Measurements from ENCODE around the gene ST3GAL4. TPM values are rescaled to one million over a fixed set of nuclear protein-coding genes. Genes with fewer than 3 reads are reported as not detected.

The ST3GAL4 gene
- total RNA-seq, 6 experiments from 2014 or later: 7.0 to 25.6 (median 17.5) TPM

- Histone ChIP-seq H3K4me3 (peak overlapping the region; percentile 48 to 79 (median 55)), H3K27me3 (no peaks in the 10 kb centered on the region), H3K36me3 (peaks cover 0 to 9% (median 2%) of the 10 kb centered on the region in 4 donors), H3K27ac (peak overlapping the region; percentile 70 to 97 (median 90)), H3K4me1 (peaks cover 0 to 41% (median 11%) of the 10 kb centered on the region in 4 donors), H3K9me3 (no peaks in the 10 kb centered on the region)
- DNase-seq: peak in 1 of 3 donors; percentile 68
- intact Hi-C loops (cut with DNase I): no loop called here
- ATAC-seq: peak; percentile 11 to 41 (median 34)
- 50% methylated on average over 3 of the region's 12 CpGs for WGBS (ENCODE audit: insufficient coverage, low coverage, low lambda C conversion rate, missing lambda C conversion rate)
- TF ChIP-seq, protein P1, sequence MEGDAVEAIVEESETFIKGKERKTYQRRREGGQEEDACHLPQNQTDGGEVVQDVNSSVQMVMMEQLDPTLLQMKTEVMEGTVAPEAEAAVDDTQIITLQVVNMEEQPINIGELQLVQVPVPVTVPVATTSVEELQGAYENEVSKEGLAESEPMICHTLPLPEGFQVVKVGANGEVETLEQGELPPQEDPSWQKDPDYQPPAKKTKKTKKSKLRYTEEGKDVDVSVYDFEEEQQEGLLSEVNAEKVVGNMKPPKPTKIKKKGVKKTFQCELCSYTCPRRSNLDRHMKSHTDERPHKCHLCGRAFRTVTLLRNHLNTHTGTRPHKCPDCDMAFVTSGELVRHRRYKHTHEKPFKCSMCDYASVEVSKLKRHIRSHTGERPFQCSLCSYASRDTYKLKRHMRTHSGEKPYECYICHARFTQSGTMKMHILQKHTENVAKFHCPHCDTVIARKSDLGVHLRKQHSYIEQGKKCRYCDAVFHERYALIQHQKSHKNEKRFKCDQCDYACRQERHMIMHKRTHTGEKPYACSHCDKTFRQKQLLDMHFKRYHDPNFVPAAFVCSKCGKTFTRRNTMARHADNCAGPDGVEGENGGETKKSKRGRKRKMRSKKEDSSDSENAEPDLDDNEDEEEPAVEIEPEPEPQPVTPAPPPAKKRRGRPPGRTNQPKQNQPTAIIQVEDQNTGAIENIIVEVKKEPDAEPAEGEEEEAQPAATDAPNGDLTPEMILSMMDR (IDR thresholded peaks at IDR 0.05): no peak
- no peak for TF ChIP-seq POLR2A (IDR thresholded peaks at IDR 0.05)
Observed at GRCh38 chr11:126328444-126328843, 27.0 kb upstream of the ST3GAL4 start.

DNA sequence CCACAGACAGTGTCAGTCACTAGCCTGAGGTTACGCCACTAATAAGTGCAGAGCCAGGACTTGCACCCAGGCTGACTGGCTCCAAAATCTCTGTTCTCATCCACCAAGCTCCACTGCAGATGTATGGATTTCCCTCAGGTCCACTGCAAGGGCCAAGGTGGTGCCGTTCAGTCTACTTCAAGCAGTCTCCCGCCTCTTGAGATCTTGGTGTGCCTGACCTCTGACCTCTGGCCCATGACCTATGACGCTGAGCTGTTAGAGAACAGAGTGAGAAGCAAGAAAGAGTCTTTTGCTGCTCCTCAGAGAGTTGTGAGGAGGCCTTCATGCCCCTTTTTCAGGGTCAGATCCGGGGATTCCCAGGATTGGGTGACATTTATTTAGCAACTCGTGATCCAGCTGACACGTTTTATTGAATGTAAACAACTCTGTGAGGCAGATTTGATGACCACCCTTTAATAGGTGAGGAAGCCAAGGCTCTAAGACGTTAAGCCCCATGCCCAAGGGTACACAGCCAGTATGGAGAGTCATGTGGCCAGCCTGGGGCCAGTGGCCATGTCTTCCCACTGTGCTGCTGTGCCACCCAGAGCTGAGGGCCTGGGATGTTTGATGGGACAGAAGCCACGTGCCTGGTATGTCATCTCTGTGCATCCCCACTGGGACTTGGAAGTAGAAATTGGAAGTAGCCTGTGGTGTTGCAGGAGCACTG lies 26.4 kb upstream of the ST3GAL4 start:
- Histone ChIP-seq H3K27me3 (no peaks in the 10 kb centered on the region), H3K27ac (peak overlapping the region; percentile 70 to 97 (median 90)), H3K4me3 (peak overlapping the region; percentile 48 to 79 (median 55)), H3K4me1 (peaks cover 0 to 47% (median 12%) of the 10 kb centered on the region in 4 donors), H3K36me3 (peaks cover 0 to 9% (median 2%) of the 10 kb centered on the region in 4 donors), H3K9me3 (no peaks in the 10 kb centered on the region)
- ATAC-seq (peak in 2 of 4 donors; percentile 0 to 6), DNase-seq (peak in 1 of 3 donors; percentile 56)
- intact Hi-C loops (cut with DNase I): no loop called here
- TF ChIP-seq, protein P1 (IDR thresholded peaks at IDR 0.05): no peak
- no peak for TF ChIP-seq POLR2A (IDR thresholded peaks at IDR 0.05)
- WGBS (ENCODE audit: insufficient coverage, low coverage, low lambda C conversion rate, missing lambda C conversion rate): 27% methylated on average over 3 of the region's 9 CpGs

DNA sequence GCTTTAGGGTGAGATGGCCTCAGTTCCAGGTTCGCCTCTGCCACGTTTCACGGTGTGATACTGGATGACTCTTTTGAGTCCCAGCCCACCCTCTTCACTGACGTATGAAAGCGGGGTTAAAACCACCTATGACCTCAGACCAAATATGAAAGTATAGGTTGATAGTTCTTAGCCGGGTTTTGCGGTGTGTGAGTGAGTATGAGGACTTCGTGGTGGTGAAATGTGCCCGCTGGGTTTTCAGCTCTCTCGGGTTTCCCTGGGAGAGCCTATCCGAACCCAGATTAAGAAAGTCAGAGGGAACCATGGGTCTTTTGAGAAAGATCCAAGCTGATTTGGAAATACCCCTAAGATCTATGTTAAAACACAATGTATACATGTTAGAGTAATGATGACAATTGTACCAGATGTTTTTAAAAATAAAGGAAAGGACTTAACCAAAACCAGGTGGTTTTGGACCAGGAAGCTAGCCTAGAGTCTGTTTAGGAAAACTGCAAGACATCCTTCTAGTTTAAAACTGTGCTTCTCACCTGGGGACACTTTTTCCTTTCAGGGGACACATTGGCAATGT lies 25.8 kb upstream of the ST3GAL4 start:
- Histone ChIP-seq H3K4me1 (peaks cover 0 to 53% (median 15%) of the 10 kb centered on the region in 4 donors), H3K4me3 (no peak overlapping the region), H3K27me3 (no peaks in the 10 kb centered on the region), H3K27ac (no peak overlapping the region), H3K9me3 (no peaks in the 10 kb centered on the region), H3K36me3 (peaks cover 0 to 9% (median 2%) of the 10 kb centered on the region in 4 donors)
- WGBS (ENCODE audit: insufficient coverage, low coverage, low lambda C conversion rate, missing lambda C conversion rate): 30% methylated on average over 2 of the region's 11 CpGs
- no peak for DNase-seq
- intact Hi-C loops (cut with DNase I): loop anchor here in 1 of 2 donors (10.0 kb wide), 1 partner anchor 65 kb away; no protein-coding TSS in a partner anchor
- TF ChIP-seq, protein P1 (IDR thresholded peaks at IDR 0.05): no peak
- TF ChIP-seq POLR2A (IDR thresholded peaks at IDR 0.05): no peak
- ATAC-seq: no peak

GRCh38 chr11:126331286-126331685 lies 24.2 kb upstream of the ST3GAL4 start:
- peaks cover 0 to 9% (median 2%) of the 10 kb centered on the region in 4 donors for H3K36me3 ChIP-seq
- ATAC-seq: no peak
- intact Hi-C loops (cut with DNase I): loop anchor here in 1 of 2 donors (10.0 kb wide), 1 partner anchor 64 kb away; no protein-coding TSS in a partner anchor
- TF ChIP-seq, protein P1 (IDR thresholded peaks at IDR 0.05): no peak
- no peak for TF ChIP-seq POLR2A (IDR thresholded peaks at IDR 0.05)
- DNase-seq: peak in 1 of 3 donors; percentile 18
- H3K27ac ChIP-seq: no peak overlapping the region
- no peak overlapping the region for H3K4me3 ChIP-seq
- no CpG with 5 or more reads among the region's 13 CpGs for WGBS (ENCODE audit: insufficient coverage, low coverage, low lambda C conversion rate, missing lambda C conversion rate)
- H3K4me1 ChIP-seq: peaks cover 0 to 69% (median 20%) of the 10 kb centered on the region in 4 donors
- H3K9me3 ChIP-seq: no peaks in the 10 kb centered on the region
- H3K27me3 ChIP-seq: no peaks in the 10 kb centered on the region

All from right lobe of liver (tissue), 6 donors.